GM18519 (cell line): ENCODE data around the gene SMAD6.

ENCODE experiments used
- ATAC-seq: cut with Tn5 transposase; IDR thresholded peaks from one replicate; pipeline ENCODE4 v1.9.1; 2021; ENCODE audit warnings: mild to moderate bottlenecking, moderate library complexity; ENCODE audit not compliant: unreplicated experiment, low FRiP score

SMAD6 gene

DNA sequence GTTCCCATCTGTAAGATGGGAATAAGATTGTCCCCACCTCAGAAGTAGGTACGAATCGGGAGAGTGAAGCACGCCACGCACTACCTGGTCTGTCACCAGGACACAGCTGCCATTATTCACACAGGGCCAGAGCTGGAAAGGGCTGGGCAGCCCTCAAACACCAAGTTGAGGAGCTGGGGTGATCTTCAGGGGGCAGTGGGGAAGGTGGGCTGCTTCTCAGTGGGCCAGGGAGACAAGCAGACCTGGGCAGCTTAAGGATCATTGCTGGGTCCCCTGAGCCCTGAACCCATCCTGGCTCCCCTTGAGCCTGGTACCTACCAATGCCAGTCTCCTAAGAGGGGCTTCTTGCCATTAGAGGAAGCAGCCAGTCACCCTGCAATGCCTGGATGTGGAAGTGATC, 82.1 kb downstream of the SMAD6 start:
- ATAC-seq = no peak

DNA sequence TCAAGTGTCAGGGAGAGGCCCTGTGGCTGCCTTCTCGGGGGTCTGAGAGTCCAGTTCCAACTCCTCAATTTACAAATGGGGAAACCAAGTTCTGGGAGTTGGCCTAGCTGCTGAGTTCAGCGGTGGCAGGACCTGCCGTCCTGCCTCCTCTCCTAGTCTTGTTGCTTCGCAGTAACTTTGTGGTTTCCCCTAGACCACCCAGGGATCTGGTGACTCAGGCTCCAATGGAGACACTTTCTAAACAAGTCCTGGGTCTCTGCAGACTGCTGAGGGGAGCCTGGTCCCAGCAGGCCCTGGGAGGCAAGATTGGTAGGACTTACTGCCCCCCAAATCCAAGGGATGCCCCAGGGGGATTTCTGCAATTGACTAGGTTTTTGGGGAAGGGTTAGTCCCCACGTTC, 83.6 kb downstream of the SMAD6 start:
- ATAC-seq = no peak

DNA sequence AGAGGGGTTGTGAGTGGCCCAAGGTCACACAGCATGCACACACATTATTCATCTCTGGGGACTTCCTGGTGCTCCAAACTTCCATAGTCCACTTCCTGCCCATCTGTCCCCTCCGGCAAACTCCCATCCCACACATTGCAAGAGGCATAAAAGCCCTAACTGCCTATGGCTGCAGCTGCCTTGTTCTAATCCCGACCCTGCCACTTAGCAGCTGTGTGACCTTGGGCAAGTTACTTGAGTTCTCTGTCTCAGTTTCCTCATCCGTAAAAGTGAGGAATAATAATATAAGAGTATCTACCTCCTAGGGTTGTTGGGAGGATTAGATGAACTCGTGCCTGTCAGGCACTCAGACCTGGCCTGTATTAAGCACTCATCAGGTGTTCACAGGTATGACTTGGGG, 84.2 kb downstream of the SMAD6 start:
- ATAC-seq = no peak

DNA sequence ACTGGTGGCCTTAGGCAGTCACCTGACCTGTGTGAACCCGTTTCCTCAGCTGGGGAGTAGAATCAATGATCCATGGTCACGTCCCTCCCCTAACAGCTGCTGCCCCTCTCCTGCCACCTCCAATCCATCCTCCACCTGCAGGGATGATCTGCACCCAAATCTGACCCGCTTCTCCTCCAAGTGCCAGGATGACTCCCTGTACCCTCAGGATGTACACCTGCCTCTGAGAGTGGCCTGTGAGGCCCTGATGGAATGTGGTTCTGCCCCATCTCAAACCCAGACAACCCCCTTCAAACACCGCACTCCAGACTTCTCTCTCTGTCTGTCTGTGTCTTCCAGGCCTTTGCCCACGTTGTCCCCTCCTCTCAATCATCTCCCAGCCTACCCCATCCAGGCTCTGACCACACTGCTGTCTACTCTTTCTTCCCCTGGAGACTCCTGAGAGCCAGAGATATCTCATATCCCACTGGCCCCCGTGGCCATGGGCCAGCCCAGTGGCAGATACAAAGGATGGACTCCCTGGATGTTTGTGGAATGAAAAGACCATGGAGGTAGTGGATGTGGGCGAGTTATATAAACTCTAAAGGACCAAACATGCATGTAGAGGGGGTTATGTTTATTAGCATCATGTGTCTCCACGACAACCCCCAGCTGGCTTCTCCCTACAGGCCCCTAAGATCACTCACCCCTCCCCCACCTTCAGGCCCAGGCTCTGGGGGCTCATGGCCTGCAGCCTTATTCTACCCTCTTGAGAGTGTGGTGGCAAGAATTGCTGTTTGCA, 84.9 kb downstream of the SMAD6 start:
- ATAC-seq = no peak

DNA sequence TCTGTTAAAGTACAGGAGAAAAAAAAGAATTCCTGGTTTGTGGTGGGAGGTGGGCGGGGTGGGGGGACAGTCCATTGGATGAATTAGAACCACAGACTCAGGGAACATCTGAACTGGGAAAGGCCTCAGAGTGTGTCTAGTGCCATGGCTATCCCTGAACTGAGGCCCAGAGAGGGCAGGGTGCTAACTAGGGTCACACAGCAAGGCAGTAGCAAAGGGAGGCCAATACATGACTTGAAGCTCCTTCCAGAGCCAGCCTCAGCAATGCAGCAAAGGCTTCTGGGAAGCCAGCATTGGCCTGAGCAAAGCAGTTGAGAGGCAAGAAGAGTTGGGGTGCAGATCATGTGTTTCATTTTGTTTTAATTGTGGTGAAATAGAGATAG, 85.4 kb downstream of the SMAD6 start:
- no peak for ATAC-seq

DNA sequence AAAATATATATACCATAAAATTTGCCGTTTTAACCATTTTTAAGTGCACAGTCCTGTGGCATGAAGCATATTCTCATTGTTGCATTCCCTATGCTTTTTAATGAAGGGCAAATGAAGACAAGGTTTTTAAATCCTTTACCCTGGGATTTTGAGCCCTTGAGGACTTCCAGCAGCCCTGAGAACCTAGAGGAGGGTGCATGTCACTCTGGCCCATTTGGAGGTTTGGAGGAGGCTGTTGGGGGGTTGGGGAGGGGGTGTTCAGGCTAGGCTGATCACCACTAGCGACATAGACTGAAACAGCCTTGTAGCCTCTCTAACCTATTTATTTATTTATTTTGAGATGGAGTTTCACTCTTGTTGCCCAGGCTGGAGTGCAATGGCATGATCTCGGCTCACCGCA, 86.0 kb downstream of the SMAD6 start:
- no peak for ATAC-seq

DNA sequence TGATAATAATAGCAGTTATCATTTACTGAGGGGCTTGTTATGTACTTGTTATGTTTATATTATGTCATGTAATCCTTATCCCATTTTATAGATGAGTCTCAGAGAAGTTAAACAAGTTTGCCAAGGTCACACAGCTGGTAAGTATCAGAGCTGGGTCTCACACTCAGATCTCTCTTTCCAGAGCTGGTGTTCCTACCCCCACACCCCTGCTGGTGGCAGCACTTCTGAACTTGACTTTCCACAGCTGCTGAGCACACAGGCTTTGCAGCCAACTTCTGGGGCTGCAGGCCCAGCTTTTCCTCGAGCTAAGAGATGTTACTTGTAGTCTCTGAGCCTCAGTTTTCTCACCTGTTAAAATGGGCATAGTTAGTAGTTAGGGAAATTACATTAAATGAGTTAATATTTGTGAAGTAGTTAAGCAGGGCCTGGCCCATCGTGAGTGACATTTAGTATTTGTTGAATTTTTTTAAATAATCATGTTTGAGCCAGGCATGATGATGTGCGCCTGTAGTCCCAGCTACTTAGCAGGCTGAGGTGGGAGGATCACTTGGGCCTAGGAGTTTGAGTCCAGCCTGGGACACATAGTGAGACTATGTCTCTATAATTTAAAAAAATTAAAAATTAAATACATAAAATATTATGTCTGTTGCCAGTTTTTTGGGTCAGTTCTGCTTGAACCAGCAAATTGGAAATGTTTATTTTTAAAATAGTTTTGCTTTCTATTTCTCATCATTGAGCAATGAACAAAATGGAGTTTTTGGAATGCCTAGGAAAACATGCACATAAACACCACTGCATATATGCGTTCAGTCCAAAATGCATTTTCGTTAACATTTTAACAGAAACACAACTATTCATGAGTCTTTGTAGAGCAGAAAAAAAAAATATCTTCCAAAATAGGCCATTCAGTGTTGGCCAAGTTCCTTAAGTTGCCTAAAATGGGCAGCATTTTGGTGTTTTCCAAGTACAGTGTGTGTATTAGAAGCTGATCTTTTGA, 87.3 kb downstream of the SMAD6 start:
- ATAC-seq = no peak

DNA sequence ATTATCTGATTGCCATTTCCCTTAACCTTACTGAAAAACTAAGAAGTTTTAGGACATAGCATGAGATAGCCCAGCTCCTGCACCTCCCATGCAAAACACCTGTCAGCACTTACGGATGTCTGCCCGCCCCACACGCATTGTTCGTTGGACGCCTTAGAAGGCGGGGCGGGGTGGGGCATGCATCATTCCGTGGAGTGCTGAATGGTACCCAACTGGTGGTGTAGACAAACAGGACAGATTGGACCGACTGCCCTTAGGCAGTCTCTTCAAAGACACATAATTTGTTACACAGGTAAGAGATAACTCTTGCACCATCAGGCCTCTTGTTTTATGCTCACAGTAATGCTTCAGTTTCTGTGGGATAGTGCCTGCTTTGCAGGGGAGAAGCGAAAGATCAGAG, 93.8 kb downstream of the SMAD6 start:
- no peak for ATAC-seq

DNA sequence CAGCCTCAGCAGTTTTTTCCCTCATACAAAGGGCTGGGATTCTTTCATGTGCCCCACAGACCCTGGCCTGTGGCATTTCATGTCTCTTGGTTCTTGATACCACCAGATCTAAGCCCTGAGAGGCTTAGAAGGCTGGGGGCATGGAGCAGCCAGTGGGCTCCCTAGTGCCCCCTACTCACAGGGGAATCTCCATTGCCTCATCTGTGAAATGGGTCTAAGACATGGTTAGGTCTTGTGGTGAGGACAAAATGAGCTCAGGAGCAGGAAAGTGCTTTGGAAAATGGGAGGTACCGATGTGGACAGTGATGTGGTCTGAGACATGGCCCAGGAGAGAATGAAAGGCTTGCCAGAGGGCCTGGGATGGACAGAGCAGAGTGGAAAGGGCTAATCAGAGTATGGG, 94.3 kb downstream of the SMAD6 start:
- ATAC-seq = no peak

DNA sequence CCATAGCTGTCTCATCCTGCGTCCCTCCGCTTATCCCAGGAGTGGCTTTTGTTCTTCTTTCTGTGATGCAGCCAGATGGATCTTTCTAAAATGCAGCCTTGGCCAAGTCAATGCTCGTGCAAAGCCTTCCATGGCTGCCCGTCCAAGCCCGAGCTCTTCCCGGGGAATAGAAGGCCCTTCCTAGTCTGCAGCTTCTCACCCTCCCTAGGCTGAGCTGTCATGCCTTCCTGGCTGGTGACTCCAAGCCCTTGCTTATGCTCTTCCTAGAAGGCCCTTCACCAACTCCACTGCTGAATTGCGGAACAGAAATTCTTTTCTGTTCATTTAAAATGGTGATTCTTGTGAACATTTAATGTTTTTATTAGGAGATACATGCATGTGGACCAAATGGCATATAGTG, 95.9 kb downstream of the SMAD6 start:
- ATAC-seq = no peak

DNA sequence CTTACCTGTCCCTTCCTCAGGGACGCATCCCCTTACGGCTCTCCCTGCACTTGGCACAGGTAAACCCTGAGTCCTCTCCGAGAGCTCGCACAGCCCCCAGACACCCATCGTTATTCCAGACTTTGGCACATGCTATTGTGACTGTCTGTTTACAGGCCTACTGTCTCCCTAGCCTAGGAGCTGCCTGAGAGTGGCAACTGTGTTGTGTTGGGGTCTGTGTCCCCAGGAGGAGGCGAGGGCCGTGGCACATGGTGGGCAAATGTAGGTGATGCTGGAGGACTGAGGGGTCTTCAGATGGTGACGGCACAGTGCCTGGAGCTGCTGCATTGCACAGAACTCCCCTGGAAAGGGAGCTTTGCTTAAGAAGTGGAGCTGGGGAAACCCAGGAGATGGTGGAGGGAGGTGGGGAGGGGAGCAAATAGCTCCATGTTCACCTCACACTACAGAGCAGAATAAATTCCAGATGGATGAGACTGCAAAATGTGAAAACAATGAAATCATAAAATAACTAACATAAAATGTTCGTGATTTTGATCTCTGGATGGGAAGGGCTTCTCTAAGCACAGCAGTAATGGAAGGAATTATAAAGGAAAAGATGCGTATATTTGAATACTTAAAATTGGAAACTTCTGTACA, 96.5 kb downstream of the SMAD6 start:
- no peak for ATAC-seq

DNA sequence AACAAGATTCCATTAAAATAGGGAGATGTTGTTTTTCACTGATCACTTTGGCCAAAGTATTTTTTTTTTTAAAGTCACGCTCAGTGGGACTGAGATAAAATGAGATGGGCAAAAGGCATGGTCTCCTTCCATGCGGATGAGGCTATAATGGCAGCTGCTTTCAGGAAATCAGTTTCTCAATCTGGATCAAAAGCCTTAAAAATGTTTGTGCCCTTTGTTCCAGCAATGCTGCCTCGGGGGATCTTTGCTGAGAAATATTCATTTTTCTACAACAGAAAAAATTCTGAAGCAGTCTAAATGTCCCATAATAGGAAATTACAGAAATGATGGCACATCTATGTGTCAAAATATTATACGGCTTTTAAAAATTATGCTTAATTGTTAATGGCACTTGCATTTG, 97.2 kb downstream of the SMAD6 start:
- ATAC-seq = no peak

DNA sequence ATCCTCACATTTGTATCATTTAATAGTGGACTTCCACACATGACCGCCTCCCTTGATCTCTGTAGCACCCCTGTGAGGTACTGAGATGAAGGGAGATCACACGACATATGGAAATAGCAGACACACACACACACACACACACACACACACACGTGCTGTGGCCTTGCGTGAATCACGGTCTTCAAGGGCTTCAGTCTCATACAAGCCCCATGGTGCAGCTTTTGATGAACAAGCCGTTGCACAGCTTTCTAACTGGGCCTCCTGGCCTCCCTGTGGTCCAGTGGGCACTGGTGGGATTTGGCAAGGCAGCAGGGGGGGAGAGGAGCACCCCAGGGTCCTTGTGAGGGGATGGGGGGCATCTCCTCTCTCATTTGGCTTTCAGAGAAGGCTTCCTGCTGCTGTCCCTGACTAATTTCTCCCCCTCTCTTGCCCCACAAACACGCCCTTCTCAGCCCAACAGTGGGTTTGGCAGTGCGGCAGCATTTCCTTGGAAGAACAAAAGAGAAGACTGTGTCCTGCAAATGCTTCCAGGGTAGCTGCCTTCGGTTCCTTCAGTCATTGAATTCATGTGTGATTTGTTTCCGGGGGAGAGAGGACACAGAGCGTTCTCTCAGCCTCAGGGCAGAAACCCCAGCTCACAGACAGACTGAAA, 98.7 kb downstream of the SMAD6 start:
- no peak for ATAC-seq

DNA sequence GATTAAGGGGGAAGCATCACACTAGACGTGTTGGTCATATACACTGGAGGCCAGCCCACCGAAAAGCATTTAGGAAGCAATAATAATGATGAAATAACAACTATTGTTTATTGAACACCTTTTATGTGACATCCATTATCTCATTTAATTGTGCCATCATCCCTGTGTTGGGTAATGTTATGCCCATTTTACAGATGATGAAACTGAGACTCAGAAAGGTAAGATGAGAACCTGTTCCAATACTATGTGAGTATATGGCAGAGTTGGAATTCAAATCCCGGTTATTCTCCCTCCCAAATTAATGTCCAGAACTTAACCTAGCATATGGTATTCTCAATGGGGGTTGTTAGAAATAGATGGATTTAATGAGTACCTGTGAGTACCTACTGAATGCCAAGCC, 99.2 kb downstream of the SMAD6 start:
- ATAC-seq = no peak

DNA sequence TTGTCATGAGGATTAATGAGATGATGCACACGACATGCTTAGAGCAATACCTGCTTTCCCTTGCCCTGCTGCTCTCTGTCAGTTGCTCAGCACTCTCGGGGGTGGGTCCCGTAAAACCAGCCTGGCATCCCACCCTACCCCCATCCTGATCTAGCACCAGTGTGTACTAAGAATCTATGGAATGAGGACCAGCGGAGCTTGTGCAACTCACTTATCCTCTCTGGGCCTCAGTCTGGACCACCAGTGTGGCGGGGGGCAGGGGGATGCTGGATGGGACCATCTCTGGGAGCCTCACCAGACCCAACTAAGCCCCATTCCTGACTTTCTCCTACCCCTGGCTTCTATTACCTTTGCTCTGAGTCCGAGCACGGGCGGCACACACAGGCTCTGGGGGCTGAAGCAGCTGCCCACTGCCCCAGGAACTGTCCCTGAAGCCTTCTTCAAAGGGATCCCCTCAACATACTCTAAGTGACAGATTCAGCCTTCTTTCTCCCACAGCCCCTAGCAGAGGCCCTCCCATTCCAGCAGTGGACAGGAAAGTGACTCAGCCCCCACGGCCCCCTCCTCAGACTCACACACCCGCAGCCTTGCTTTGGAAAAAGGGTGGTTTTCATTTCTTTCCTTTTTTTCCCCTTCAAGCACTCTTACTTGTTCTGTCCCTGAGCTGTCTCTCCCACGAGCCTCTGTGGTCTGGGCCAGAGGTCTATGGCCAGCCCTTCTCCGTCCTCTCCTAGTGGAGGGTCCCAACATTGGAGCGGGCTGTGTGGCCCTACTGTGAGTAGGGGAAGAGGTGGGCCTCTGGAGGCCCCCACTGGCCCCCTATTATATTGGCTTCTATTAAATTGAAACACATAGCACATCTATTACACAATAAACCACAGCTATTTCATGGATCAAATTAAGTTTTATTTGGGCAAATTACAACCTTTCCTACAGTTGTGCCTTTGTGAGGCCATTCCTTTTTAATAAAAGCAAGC, 100.3 kb downstream of the SMAD6 start:
- ATAC-seq = no peak

DNA sequence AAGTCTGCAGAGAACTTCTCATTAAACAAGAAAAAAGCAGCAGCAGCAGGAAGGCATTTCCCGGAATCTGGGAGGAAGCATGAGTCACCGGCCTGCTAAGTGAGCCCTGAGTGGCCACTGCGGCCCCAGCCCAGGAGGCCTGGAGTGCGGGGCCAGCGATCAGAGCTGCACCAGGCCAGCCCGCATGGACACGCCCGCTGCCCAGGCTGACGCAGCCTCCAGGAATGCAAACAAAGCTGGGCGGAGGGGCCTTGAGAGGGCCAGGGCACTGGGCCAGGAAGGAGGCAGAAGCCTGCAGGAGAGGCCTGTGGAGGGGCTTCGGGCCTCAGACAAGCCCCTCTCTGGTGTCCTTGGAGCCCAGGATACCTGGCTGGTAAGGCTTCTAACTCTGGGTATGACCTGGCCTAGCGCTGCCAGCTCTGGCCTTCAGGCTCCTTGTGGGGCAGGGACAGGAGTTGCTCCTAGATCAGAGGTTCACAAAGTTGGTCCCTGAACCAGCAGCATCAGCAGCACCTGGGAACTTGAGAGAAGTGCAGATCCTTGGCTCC, 101.2 kb downstream of the SMAD6 start:
- ATAC-seq = no peak

DNA sequence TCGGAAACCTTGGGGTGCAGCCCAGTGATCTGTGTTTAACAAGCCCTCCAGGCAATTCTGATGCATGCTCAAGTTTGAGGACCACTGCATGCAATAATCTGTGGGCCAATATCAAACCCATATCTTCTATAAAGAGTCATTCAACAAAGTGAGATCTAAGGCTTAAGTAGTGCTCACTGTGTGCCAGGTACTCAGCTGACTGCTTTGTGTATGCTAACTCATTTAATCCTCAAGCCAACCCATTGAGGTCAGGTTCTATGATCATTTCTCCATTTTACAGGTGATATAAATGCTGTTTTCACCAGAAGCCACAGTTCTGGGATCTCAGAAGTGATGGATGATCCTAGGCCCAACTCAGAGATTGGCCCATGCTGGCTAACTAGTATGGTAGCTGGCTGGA, 101.7 kb downstream of the SMAD6 start:
- ATAC-seq = no peak

DNA sequence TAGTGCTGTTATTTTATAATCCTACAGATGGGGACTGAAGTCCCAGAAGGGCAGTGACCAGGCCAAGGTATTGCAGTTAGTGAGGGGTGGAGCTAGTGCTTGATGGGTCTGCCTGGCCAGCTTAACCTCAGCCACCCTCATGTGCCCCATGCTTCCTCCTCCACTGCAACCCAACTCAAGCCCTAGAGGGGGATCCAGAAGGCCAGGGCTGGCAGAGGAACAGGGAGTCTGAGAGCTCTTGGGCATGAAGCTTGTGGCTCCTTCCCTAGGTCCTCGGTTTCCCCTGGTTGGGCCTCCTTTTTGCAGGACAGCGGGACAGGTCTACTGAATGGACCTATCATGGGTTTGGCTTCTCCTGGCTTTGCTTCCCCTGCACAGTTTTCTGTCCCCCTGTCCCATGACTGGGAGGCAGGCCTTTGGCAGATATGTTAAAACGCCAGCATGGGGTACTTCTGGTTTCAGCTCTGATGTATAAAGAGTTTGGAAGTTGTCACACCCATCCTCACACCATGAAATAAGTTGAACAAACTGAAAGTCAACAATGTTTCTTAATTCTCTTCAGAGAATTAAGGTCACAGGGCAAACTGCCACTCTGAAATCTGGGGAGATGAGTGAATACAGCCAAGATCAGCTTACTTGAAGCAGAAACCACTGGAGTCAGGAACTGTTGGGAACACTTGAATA, 103.3 kb downstream of the SMAD6 start:
- ATAC-seq = no peak
